NCI-H128 (cell line): ENCODE measurements around the gene UFC1.

Source experiments
- DNase-seq: peaks from one replicate; lab custom pipeline; 2025; ENCODE audit not compliant: unreplicated experiment; lab: John Stamatoyannopoulos, UW

UFC1 gene

DNA sequence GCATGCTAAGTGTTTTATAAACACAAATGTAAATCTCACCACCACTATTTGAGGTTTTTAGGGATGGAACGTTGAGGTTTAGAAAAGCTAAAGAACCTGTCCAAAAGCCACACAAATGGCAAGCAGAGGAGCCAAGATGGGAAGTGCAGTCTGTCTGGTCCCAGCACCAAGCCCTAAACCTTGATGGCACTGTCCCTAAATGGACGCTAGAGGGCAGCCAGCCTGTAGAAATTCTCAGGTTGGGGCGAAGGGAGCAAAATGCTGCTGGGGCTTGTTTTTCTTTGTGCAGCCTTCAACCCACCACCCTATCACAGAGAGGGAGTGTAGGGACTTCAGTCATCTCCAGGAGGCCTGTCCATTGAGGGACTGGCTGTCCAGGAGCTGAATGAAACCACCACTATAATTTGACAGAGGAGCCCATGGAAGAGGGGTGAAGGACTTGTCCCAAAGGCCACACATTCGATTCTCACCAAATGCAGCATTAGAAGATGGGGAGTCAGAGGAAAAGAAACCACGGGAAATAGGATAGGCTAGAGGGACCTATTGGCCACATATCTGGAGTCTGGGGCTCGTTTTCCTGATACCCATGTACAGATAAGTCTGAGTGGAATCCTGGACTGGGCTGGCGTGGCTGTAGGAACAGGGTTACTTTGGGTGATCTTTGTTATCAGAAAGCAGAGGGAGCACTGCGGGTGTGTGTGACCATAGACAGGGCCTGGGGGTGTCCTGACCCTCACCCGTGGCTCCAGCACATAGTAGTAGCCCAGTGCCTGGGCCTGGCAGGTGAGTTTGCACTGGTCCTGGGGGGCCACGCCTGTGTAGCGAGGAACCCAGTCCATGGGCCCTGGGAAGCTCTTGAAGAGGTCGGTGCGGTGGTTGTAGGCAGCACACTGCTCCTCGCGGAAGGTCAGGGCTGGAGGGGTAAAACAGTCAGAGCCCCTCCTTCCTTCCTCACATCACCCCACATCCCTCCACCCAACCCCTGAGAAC is 39.0 kb downstream of the UFC1 start:
- DNase-seq, result peak; percentile 67

DNA sequence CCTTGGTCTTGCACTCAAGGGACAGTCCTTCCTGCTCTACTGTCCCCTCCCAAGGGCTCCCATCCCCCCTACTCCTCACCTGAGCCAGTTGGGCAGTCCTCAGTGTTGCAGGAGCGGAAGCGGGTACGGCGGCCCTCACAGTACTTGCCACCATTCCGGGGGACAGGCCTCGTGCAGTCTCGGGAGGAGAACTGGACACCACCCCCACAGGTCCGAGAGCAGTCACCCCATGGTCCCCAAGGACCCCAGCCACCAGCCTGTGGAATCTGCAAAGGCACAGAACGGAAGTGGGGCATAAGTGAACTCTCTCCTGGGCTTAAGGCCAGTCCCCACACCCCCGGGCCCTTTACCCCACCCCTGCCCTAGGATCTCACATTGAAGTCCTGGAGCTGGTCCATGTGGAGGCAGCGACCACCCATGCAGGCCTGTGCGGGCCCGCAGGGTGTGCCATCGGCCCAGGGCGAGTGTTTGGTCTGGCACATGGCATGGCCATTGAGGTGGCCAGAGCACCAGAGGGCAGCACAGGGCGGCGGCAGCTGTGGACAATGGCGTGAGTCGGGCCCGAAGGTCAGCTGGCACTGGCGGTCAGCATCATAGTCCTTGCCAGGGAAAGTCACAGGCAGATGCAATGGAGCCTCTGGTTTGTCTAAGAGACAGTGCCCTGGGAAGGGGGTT is 39.9 kb downstream of the UFC1 start:
- no peak for DNase-seq

DNA sequence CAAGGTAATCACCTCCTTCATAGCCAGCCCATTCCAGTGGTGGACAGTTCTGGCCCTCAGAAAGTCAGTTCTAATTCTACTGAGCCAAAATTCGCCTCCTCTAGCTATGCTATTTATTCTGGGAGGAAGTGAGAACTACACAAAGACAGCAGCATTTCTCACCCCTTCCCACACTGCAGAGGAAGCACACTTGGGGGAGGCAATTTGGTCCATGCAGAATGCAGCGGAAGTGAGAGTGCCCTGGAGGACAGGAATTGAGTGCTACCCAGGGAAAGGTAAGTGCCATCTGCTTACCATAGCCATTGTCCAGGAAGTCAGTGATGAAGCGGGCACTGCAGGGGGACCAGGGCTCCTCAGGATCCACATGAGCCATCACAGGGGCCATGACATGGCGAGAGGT is 41.4 kb downstream of the UFC1 start:
- DNase-seq, result no peak

DNA sequence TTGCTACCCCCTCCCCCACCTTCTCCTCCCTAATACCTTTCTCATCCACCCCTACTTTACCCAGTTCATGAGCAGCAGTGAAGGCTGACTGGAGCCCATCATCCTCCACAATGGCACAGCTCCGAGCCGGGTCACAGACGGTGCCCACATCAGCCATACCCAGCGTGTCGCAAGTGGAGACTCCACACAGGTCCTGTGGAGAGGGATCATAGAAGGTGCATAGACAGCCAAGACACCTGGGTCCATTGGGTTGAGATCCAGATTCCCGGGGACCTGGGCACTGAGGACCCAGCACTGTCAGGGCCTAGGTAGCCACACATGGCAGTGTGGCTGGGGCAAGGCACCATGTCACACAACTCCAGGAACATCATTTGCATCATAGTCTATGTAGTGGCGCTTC is 42.3 kb downstream of the UFC1 start:
- DNase-seq, result no peak

DNA sequence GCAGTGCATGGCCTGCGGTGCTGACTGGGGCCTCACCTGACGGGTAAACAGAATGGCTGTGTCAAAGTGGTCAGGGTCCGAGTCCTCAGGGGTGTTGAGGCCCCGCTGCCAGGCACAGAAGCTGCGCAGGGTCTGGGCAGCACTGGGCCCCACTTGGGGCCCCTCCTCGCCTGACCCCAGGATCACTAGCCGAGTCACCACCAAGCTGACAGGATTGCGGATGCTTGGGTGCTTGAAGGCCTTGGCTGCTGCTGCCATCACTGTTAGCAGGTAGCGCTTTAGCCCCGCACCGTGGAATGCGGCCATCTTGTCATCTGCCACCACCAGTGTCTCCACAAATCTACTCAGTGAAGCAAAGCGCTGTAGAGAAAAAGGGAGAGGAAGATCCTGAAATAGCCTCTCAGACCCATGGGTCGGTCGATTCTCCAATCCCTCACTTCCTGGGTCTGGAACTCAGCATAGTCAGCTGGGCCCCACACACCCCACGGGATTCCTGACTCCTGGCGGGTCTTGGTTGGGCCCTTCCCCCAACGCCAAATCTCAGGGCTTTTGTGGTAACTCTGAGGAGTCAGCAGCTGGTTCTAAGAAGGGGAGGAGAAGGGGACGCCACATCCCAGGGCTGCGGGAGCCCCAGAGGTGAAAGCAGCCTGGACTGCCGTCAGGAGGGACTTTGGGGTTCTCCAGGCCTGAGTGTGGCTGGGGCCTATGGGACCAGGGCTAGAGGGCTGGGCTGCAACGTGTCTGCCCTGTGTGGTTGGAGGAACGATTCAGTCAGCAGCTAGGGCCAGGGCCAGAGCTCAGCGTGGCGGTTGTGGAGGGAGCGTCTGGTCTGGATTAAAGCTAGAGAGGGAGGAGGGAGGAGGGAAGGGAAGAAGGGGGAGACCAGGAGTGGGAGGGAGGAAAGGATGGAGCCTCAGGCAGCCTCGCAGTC is 43.0 kb downstream of the UFC1 start:
- DNase-seq, result no peak

DNA sequence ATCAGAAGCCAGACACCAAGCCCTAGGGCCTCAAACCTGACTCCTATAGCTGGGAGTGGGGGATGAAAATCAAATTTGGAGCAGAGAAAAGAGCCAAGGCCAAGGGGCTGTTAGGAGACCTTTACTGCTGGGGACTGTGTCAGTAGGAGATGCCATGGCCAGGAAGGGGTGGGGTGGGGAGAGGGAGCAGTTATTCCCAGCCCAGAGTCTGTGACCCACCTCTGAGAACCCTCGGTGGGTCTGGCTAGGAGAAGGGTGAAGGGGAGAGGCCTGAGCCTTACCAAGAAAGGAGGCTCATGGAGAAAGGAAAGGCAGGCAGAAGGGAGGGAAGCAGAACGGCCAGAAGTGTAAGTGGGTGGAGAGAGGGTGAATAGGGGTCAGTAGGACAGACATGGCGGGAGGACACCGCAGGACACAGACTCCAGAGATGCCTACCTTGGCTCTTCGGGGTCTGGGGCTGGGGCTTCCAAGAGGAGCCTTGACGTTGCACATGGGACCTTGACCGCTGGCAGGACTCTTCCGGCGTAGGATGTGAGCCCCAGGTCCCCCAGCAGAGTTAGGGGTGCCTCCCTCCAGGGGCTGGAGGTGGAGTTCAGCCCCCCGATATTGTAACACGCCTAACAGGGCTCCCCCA is 43.9 kb downstream of the UFC1 start:
- no peak for DNase-seq

DNA sequence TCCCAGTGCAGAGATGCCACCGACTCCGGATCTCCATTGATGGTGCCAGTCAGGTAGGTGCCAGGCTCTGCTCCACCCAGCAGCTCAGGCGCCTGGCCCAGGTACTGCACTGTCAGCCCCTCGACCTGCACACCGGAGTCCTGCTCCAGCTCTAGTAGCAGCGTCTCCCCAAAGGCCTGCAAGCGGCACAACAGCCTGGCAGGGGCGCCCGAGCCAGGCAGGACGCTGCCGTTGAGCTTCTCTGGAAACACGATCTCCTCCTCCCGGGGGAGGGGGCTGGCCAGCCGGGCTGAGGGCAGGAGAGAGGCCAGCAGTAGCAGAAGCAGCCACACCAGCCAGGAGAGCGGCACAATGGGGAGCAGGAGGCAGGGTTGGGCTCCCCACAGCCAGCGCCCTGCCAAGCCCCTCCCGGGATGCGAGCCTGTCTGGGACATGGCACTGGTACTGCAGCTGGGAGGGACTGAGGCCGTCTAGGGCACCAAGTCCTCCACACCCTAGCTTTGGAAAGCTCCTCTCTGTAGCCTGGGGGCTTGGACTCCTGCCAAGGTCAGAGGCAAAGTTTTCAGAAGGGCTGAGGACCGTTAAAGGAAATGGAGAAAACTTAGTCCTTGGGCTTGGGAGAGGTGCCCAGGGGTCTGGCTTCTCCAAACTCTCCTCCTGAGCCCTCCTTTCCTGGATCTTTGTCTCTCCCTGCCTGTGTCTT is 44.6 kb downstream of the UFC1 start:
- DNase-seq, result no peak

DNA sequence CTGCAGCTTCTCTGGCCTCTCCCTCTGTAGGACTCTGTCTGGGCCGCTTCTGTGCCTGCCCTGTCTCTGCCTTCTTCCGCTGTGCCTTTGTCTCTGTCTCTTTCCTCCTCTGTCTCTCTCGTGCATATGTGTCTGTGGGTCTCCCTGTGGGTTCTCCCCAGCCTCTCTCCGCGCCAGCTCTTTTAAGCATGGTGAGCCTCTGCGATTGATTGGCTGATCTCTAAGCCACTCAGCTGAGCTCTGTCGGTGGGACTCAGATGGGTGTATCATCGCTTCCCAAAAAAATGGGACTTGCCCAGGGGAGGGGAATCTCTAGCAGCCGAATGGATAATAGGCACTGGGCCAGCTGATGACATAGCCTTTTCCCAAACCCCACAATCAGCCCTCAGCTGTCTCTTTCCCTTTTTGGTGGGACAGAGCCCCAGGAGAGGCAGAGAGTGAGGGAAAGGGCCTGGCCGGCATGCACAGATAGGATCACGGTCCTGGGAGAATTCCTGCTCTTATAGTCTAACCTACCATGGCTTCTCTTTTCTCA is 45.2 kb downstream of the UFC1 start, which contains the start of gene ADAMTS4:
ADAMTS4 (minus strand) TSS at position 158 of the 535 bp plus-strand sequence. CDS start 427 bp downstream, outside the sequence.
- DNase-seq, result no peak

DNA sequence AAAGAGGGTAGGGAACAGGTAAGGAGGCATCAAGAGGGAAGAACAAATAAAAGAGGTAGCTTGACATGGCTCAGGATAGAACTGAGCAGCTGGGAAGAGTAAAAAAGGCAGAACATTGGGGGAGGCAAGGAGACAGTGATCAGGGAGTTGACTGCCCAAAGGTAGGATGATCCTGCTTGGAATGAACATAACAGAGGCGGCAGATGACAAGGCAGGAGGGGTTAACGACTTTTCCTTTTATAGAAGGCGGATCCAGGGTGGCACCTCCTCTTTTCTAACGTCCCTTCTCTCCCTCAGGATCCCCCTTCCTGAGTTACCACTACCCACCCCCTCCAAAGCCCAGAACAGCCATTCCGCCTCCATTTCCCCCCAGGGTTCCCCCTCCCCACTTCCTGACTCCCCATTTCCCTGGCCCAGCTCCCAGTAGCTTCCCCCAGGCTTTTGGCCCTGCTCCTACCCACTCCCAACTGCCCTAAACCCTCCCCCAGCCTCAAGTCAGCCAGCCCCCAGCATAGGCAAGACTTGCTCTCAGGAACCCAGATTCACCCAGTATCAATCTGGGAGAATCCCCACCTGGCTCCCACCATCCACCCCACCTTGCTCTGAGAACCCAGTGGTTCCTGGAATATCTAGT is 45.8 kb downstream of the UFC1 start:
- DNase-seq, result no peak

DNA sequence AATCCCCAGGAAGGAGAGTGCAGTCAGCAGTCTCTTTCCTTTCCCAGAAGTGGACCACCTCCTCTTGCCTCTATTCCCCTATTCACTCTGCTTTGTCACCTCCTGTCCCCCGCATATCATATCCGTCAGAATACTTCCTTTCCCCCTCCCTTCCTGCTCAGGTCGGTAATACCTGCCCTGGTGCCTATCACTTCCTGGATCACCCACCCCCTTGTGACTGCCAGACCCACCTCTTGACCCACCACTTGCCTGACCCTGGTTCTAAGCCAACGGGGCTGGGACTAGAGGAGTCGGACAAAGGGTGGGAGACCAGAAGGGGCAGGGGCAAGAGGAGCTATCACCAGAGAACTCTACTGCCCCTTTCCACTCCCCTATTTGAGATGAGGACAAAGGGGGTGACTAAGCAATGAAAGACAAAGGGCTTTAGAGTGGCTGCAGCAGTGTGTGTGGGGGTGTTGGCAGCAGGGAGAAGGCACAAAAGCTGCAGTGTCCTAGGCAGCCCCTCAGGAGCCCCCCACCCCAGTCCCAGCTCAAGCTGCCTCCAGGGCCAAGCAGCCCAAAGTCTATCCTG is 46.7 kb downstream of the UFC1 start:
- no peak for DNase-seq

DNA sequence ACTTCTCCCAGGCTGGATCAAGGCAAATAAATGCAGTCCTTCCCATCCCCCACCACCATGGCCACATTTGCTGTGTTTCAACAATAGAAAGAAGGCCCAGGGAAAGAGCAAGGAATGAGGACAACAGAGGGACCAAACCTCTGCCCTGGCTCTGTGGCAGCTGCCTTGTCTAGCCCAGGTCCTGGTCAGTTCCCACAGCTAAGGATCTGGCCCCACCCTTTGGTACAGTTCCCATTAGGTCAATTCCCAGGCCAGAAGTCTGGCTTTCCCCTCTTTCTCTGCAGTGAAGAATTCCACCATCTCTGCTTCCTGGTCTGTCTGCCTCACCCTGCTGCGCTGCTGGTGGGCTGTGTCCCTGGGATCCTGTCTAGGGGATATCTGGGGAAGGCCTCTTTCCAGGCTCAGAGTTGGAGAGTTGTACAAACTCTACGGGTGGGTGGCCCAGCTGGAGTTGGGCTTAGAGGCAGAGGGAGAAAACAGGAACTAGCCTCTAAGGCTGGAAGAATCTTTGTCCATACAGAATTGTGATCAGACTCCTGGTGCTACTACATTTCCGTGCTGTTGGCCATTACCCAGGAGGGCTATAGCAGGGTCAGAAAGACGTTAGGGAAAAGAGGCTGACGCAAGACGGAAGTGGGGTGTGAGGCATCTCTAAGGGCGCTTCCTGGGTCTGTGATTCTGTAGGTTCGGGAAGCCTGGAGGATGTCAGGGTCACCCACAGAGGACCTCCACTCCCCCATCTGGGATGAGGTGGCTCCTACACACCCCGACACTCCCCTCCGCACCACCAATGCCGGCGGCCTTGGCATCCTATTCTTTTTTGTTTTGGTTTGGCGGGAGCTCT is 47.4 kb downstream of the UFC1 start:
- no peak for DNase-seq

DNA sequence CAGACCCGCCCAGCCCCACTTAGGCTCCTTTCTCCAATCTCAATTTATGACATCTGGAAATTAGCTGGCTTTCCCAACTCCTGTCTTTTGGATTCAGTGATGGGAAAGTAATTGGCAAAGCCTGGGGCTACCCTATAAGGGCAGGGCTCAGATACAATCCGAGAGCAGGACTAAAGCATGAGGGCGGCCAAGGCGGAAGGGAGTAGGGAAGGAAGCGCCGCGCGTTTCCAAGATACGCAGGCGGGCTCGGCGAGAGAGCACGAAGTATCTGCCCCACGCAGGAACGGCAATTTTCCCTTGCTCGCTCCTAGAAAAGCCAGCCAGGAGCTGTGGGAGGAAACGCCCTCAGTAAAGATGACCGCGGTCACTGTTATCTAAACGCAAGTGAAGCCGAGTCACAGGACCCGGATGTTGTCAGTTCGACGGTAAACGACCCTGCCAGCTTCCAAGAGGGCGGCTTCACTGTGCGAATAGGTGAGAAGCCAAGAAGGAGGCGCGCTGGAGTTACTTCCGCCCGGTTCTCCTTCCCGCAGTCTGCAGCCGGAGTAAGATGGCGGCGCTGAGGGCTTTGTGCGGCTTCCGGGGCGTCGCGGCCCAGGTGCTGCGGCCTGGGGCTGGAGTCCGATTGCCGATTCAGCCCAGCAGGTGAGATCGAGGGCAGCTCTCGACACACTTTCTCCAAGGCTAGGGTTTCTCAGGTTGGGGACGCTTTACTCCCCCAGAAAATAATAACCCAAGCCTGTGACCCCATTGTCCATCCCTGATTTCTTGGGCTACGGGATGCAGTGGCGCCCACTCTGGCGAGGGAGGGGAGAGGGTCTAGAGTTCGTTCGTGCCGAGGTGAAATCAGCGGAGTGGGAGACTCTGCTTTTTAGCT is 48.3 kb downstream of the UFC1 start, which contains the start of gene NDUFS2:
NDUFS2 (plus strand) TSS at position 532 of the 877 bp plus-strand sequence; CDS start at position 551, 19 bp downstream.
- peak; percentile 99 for DNase-seq

DNA sequence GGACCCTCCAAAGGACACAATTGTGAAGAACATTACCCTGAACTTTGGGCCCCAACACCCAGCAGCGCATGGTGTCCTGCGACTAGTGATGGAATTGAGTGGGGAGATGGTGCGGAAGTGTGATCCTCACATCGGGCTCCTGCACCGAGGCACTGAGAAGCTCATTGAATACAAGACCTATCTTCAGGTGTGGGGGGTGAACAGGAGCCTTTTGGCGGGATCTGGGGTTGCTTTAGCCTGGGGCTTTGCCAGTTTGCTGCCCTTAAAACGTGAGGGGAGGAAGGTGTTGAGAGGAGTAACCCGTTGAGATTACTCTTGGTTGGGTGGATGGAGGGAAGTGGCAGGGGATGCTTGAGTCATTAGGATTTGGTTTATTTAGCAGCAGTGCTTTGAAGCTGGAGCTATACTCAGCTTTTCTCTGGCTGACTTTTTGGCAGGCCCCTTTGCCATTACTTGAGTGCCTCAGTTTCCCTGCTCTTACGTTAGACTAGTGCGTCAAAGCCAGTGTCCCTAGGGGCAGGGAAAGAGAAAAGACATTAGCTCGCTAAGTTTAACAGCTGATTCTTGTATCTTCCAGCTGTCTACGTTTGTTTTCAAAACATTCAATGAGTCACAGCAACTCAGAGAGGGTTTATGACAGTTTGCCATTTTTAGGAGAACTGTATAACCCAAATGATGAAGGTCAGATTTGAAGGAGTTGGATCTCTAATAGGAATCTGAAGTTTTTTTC is 52.8 kb downstream of the UFC1 start:
- no peak for DNase-seq

DNA sequence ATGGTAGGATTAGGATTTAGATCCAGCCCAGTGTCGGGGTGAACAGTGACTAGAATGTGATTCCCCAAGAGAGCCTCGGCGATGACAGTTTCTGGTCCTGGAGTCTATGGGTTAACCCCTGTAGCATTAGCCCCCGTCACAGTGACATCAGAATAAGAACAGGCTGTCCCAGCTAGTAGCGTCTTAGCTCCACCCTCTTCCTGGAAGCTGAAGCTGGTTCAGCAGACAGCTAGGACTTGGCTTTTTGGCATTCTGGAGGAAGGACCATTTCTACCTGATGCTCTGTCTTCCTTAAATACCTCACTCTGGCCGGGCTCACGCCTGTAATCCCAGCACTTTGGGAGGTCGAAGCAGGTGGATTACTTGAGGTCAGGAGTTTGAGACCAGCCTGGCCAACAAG is 53.4 kb downstream of the UFC1 start:
- no peak for DNase-seq
